ENCODE results near the gene KCNMB1.

KCNMB1 gene

DNA sequence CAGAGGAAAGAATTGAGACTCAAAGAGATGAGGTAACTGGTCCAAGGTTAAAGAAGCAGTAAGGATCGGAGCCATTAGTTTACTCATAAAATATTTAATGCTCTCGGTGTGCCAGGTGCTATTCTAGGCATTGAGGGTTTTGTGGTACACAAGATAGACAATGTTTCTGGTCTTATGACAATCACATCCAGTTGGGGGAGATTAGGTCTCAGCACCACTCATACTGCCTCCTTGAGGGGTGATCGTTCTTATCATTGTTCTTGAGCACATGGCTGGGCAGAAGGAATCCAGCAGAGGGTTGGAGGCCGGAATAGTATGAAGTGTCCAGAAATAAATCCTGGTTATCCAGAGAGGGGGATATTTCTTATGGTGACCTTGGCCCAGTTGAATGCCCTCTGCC, 50.9 kb downstream of the KCNMB1 start:
- DNase-seq, result no peak

DNA sequence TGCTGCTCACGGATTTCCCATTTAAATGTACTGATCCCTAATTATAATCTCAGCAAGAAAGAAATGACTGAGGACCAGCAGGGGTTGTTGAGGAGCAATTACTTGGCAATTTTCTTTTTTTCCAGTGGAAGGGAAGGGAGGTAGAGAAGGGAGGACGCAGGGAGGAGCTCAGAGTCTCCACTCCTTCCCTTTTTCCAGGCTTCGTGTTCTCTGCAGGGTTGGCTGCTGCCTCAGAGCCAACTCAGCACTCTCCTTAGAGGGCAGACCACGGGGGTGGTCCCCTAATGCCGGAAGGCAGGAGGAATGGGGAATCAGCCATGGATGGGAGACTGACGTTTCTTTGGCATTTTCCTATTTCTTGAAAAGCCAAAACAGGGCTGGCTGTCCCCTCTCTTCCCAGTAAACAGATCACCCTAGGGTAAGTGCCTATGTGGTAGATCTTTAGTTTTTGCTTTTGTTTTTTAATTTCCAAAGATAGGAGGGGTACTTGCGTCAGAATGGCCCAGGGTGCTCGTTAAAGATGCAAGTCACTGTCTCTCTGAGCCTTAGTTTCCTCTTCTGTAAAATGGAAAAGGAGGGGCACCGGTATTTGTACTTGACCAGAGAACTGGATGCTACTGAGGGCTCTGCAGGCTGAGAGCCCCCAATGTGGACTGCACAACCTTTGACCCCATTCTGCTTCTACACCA, 52.0 kb downstream of the KCNMB1 start:
- DNase-seq, result no peak

DNA sequence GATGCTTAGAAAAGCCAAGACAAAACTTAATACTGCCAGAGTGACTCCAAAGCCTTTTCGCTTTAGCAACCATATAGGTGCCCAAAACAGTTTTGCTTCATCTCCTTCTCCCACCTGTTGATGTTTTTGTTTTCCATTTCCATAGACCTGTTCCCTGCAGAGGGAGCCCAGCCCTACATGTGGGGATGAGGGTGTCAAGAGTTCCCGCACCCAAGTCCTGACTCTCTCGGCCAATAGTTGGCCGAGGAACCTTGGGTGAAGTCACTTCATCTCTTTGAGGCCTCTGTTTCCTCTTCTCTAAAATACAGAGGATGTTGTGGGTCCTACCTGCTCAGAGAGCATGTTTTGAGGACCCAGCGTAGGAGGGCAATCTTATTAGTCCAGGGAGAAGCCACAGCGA, 53.1 kb downstream of the KCNMB1 start:
- no peak for DNase-seq

DNA sequence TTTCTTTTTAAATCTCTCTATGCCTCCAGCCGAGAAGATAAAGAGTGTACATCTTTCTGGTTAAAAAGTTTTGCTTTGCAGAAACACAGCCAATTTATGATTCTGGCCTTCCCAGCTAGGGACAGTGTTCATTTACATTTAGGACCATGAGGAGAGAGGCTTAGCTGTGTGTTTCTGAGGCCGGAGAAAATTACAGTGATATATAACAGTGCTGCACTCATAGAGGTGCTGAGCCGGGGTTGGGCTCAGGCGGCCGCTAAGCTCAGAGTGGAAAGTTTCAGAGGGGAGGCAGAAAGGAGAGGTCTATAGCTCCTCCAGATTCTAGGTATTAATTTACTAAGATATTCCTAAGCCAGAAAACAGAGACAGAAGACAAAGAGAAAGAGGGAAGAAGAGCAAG, 54.5 kb downstream of the KCNMB1 start:
- DNase-seq, result no peak

DNA sequence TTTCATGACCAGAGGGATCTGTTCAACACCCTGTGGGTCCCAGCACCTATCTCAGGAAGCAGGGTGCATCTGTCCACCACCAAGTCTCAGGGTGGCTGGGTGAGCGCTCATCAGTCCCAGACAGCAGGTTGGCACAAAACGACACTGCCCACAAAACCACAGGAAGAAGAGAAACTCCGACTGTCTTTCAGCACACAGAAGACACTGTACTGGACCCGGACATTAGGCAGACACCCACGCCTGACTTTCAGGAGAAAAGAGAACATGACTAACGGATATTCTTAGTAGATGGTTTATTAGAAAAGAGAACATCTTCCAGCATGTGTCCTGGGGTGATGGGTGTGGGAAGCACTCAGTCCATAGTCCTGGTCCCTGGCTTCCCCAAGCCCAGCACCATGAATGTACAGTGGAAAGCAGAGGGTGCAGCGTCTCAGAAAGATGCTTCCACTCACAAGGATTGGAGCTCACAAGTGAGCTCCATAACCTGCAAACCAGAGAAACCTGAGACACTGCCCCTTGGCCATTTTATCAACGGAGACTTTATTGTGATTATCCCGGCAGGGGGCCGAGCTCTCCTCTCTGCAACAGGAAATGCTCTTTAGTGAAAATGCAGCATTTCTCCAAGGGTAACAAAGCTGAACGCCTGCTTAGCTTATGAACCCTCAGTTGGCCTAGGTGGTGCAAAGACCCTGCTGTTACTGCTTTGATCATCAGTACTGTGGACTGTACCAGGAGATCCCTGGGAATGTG, 55.8 kb downstream of the KCNMB1 start:
- DNase-seq, result no peak

DNA sequence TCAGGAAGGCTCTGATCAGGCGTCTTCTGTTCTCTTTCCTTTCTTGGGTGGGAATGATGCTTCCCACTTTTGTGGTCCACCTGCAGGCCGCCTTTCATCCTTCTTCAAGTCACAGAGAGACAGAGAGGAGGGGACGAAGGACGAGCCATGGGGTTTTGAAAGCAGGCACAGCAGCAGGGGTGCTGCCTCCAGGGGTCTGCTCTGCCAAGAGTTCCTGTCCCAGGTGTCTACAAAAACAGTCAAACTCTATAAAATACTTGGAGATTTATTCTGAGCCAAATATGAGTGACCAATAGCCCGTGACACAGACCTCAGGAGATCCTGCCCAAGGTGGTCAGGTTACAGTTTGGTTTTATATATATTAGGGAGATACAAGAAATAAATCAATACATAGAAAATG, 57.1 kb downstream of the KCNMB1 start:
- DNase-seq, result no peak

DNA sequence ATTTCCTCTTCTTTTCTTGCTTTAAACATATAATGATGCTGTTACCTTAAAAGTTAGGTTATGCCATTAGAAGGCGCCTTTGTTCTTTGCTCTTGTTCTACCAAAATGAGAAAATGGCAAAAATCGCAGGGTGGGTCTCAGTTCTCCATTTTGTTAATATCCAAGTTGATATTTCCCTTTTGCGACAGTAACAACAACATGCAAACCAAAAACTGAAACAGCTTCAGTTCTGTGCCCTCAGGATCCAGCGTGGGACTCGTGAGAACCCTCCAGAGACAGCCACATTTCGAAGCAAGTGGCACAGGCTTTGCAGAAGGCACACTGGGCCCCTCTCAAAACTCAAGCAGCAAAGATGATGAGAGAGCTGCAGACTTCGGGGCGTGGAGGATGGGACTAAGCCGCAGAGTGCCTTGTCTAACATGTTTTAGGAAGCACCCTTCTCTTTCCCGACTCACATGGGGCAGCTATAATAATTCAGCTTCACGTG, 58.6 kb downstream of the KCNMB1 start:
- DNase-seq, result no peak

DNA sequence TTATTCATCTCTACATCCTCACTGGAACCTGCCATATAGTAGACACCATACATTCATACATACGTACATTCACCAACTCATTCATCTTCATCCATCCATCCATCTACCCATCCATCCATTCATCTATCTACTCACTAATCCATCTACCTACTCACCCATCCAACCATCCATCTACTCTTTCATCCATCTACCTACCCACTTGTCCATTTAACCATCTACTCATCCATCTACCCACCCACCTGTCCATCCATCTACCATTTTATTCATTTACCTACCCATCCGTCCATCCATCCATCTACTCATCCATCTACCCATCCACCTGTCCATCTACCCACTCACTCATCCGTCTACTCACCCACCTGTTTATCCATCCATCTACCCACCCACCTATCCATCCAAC, 59.6 kb downstream of the KCNMB1 start:
- DNase-seq, result no peak

DNA sequence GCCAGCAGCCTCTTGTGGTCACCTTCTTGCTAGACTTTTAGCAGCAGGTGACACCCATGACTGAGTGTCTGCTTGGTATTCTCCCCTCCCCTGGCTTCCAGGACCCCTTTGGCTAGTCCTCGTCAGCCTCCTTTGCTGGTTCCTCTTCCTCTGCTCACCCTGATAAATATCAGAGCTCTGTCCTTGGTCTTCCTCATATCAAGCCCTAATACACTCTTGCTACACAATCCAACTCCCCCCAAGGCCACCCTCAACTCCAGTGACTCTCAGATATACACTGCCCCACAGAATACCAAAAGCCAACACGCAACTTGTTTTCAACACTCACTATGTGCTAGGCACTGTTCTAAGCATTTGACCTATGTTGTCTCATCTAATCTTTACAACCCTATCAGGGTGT, 61.3 kb downstream of the KCNMB1 start:
- DNase-seq, result no peak

DNA sequence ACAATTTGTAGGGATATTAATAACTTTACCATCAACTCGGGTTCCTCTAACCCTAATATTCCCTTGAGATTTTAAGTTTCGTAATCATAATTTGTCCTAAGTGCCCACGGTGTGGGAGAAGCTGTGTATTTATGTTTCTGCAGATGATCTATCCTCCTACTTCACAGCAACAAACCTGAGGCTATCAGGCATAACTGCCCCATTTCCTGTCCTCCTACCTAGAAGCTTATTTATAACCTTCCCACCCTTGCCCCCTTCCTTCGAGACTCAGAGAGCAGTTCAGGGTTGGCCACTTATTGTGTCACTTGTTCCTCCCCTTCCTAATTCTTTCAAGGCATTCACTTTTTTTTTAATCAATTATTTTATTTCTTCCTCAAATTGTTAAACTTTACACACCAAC, 62.0 kb downstream of the KCNMB1 start:
- DNase-seq, result no peak

All from NCI-H1694 (cell line).